CD8-positive, alpha-beta memory T cell (primary cell): ENCODE measurements around the gene NARF. TPM values are rescaled to one million over a fixed set of nuclear protein-coding genes. Genes with fewer than 3 reads are reported as not detected.

Source experiments
- CTCF ChIA-PET: fragments of 350-600 bp; sonication (Branson Sonifier 250); formaldehyde crosslinking; loops from one replicate; lab custom pipeline; 2021; ENCODE audit warnings: antibody characterized with exemption; lab: Charles Lee
- POLR2A ChIA-PET: fragments of 350-600 bp; sonication (Branson Sonifier 250); formaldehyde crosslinking; loops from one replicate; lab custom pipeline; 2021; ENCODE audit warnings: antibody characterized with exemption; lab: Charles Lee
- DNase-seq, 5 donors: peaks; one replicate each; pipeline versions ENCODE4 v3.0.0 to v3.0.0-alpha.2; 2020 to 2022; ENCODE audit warnings: mixed read lengths in 1 of 5
- H3K27ac ChIP-seq: one replicate; pipeline ENCODE4 v1.7.0; 2013; ENCODE audit warnings: low read depth, mild to moderate bottlenecking, low read length, moderate library complexity
- H3K27me3 ChIP-seq: 2 replicates; pipeline ENCODE4 v1.7.0; 2013; ENCODE audit warnings: low read length, mild to moderate bottlenecking; ENCODE audit not compliant: insufficient read depth, poor library complexity, severe bottlenecking
- H3K36me3 ChIP-seq: 2 replicates; pipeline ENCODE4 v1.7.0; 2013; ENCODE audit warnings: mild to moderate bottlenecking, low read length, moderate library complexity; ENCODE audit not compliant: insufficient read depth
- H3K4me1 ChIP-seq: 2 replicates; pipeline ENCODE4 v1.7.0; 2013; ENCODE audit warnings: mild to moderate bottlenecking, low read length, moderate library complexity; ENCODE audit not compliant: insufficient read depth
- H3K4me3 ChIP-seq: 2 replicates; pipeline ENCODE4 v1.7.0; 2013; ENCODE audit warnings: mild to moderate bottlenecking, low read length
- H3K9me3 ChIP-seq: 2 replicates; pipeline ENCODE4 v1.7.0; 2013; ENCODE audit warnings: mild to moderate bottlenecking, low read length
- H3K27ac Mint-ChIP-seq, 8 donors: one replicate each; pipeline ENCODE4 v1.8.0; 2020 to 2021; ENCODE audit warnings: mixed read lengths in 8 of 8, mild to moderate bottlenecking in 6 of 8, inconsistent platforms in 3 of 8, moderate library complexity in 3 of 8
- H3K27me3 Mint-ChIP-seq, 2 donors: one replicate each; pipeline ENCODE4 v1.8.0; 2020 to 2021; ENCODE audit warnings: mixed read lengths in 2 of 2, mild to moderate bottlenecking in 1 of 2, moderate library complexity in 1 of 2
- H3K36me3 Mint-ChIP-seq, 3 donors: one replicate each; pipeline ENCODE4 v1.8.0; 2020 to 2021; ENCODE audit warnings: mixed read lengths in 3 of 3, inconsistent platforms in 1 of 3, mild to moderate bottlenecking in 1 of 3
- H3K4me1 Mint-ChIP-seq, 3 donors: one replicate each; pipeline ENCODE4 v1.8.0; 2020 to 2021; ENCODE audit warnings: mixed read lengths in 3 of 3, inconsistent platforms in 1 of 3, mild to moderate bottlenecking in 1 of 3
- H3K4me3 Mint-ChIP-seq, 7 donors: one replicate each; pipeline ENCODE4 v1.8.0; 2020 to 2021; ENCODE audit warnings: mixed read lengths in 7 of 7, mild to moderate bottlenecking in 6 of 7, moderate library complexity in 4 of 7, inconsistent platforms in 2 of 7
- H3K9me3 Mint-ChIP-seq, 5 donors: one replicate each; pipeline ENCODE4 v1.8.0; 2020 to 2022; ENCODE audit warnings: mixed read lengths in 5 of 5, mild to moderate bottlenecking in 3 of 5, moderate library complexity in 2 of 5, inconsistent platforms in 1 of 5
- polyA plus RNA-seq: library from polyadenylated mRNA; unstranded; fragments of 300-500 nt; fragmentation: Illumina TruSeq; gene quantifications from one replicate; pipeline ENCODE4 v1.2.3, GENCODE V29; 2021
- total RNA-seq, 2 experiments: library from RNA; stranded (reverse); gene quantifications; one replicate each; pipeline ENCODE4 v1.2.3, GENCODE V29; 2021

The NARF gene
- total and polyA plus RNA-seq, 3 experiments from 2014 or later, result 62.2 to 95.3 (median 63.0) TPM

DNA sequence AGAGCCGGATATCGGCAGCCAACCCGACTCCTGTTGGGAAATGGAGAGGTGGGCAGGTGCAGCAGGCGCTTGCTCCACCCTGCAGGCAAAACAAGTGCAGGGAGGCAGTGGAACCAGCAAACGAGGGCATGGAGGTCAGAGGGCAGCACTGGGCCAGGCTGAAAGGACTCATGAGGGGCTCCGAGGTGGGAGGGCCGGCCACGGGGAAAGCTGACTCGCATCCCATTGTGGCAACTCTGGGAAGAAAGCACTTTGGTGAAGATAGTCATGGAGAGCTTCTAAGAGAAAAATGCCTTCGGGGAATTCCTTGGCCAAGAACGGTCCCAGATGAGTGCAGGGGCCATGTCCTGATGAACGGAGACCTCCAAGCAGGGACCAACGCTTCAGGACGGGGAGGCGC, 12.4 kb upstream of the NARF start:
- peaks cover 17% of the 10 kb centered on the region for H3K4me1 ChIP-seq
- no peaks in the 10 kb centered on the region for H3K27me3 ChIP-seq
- ChIA-PET CTCF (no interaction called here), POLR2A (no interaction called here)
- H3K27me3 Mint-ChIP-seq, result no peaks in the 10 kb centered on the region
- peak overlapping the region in 2 of 8 donors; percentile 76 to 79 for H3K27ac Mint-ChIP-seq
- no peaks in the 10 kb centered on the region for H3K9me3 ChIP-seq
- H3K4me3 Mint-ChIP-seq, result peak overlapping the region in 1 of 7 donors; percentile 32
- no peak for DNase-seq
- H3K27ac ChIP-seq, result no peak overlapping the region
- no peak overlapping the region for H3K4me3 ChIP-seq
- H3K36me3 ChIP-seq, result peaks cover 13% of the 10 kb centered on the region
- no peaks in the 10 kb centered on the region for H3K9me3 Mint-ChIP-seq
- peaks cover 18 to 43% (median 21%) of the 10 kb centered on the region in 3 donors for H3K4me1 Mint-ChIP-seq
- H3K36me3 Mint-ChIP-seq, result peaks cover 0 to 56% (median 0%) of the 10 kb centered on the region in 3 donors

DNA sequence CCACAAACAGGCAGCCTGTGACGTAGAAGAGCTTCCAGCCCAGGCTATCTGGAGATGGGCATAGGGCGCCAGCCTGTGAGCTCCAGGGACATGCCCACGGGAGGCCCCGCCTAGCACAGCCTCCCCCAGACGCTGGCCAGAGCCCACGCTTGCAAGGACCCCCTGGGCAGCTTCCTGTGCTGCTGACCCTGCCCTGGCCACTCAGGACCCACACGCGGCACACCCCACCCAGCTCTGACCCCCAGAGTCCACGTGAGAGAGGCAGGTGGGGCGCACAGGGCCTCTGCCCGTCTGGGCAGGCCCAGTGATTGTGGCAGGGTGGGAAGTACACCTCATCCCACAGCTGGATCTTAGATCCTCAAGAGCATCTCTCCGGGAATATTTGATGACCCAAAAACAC, 11.9 kb upstream of the NARF start:
- H3K27ac Mint-ChIP-seq, result peak overlapping the region in 5 of 8 donors; percentile 47 to 76 (median 60)

DNA sequence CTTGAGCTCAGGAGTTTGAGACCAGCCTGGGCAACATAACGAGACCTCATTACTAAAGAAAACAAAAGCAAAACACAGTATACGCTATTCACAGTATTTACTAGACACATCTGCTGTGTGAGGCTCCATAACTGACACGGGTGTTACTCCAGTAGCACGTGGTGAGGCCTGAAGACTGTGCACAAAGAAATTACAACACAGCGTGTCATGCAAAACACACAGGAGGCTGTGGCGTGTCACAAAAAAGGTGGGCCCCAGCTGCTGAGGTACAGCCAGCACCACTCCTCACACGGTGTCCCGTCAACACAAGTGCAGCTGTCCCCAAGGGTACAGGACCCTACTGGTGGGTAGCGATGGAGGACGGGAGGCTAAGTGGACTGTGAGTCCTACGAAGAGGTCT, 10.7 kb upstream of the NARF start:
- Histone ChIP-seq H3K27me3 (no peaks in the 10 kb centered on the region), H3K4me3 (no peak overlapping the region), H3K4me1 (peaks cover 29% of the 10 kb centered on the region), H3K36me3 (peaks cover 10% of the 10 kb centered on the region), H3K27ac (no peak overlapping the region), H3K9me3 (no peaks in the 10 kb centered on the region)
- Mint-ChIP-seq H3K27ac (peak overlapping the region; percentile 48 to 91 (median 84)), H3K4me3 (peak overlapping the region in 5 of 7 donors; percentile 13 to 70 (median 34)), H3K4me1 (peaks cover 29 to 48% (median 33%) of the 10 kb centered on the region in 3 donors), H3K9me3 (no peaks in the 10 kb centered on the region), H3K27me3 (no peaks in the 10 kb centered on the region), H3K36me3 (peaks cover 0 to 45% (median 0%) of the 10 kb centered on the region in 3 donors)
- CTCF ChIA-PET, result no interaction called here
- no peak for DNase-seq
- POLR2A ChIA-PET, result interaction anchor here (0.6 kb wide), 1 partner anchor 153 kb away, joined by 3 read pairs; no protein-coding TSS in a partner anchor

More for the DNA sequence above, 11.9 kb upstream of the NARF start:
- Mint-ChIP-seq H3K9me3 (no peaks in the 10 kb centered on the region), H3K27me3 (no peaks in the 10 kb centered on the region), H3K4me3 (peak overlapping the region in 2 of 7 donors; percentile 16 to 34), H3K36me3 (peaks cover 0 to 54% (median 0%) of the 10 kb centered on the region in 3 donors), H3K4me1 (peaks cover 23 to 48% (median 26%) of the 10 kb centered on the region in 3 donors)
- Histone ChIP-seq H3K4me1 (peaks cover 23% of the 10 kb centered on the region), H3K36me3 (peaks cover 13% of the 10 kb centered on the region), H3K4me3 (no peak overlapping the region), H3K27me3 (no peaks in the 10 kb centered on the region), H3K9me3 (no peaks in the 10 kb centered on the region), H3K27ac (no peak overlapping the region)
- ChIA-PET CTCF (no interaction called here), POLR2A (interaction anchor here (0.6 kb wide), 1 partner anchor 713 kb away, joined by 3 read pairs; no protein-coding TSS in a partner anchor)
- no peak for DNase-seq

DNA sequence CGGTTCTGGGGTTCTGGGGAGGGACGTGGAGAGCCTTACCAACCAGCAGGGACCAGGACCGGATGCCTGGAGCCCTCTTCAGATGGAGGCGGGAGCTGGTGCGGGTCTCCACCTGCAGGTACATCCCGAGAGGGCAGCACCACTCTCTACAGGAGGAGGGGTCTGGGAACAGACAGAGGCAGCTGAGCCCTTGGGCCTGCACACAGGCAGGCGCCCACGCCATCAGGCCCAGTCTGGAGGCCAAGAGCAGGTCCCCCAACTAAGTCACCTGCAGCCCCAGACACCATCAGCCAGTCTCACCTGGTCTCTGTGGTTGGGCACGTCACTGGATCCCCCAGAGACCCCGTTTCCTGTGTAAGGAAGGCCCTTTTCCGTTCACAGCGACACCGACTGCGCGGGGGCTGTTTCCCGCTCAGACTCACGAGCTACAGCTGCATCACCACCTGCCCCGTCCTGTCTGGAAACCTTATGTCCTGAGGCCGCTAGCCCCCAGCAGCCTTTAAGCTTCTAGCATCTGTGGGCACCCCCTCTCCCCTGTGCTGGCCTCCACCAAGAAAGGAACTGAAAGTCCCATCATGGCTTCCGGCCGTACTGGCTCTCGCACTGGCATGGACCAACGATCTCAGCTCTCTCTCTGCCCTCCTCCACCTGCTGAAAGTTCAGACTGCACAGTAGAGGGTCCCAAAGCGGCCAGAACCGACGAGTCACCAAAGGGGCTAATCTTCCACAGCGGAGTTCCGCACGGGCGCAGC, 9.2 kb upstream of the NARF start:
- H3K36me3 Mint-ChIP-seq, result peaks cover 0 to 35% (median 0%) of the 10 kb centered on the region in 3 donors
- peak; percentile 73 to 88 (median 84) for DNase-seq
- H3K27ac ChIP-seq, result peak overlapping the region; percentile 92
- peak overlapping the region; percentile 92 to 100 (median 98) for H3K27ac Mint-ChIP-seq
- H3K9me3 ChIP-seq, result no peaks in the 10 kb centered on the region
- no peaks in the 10 kb centered on the region for H3K27me3 Mint-ChIP-seq
- peak overlapping the region; percentile 90 to 99 (median 95) for H3K4me3 Mint-ChIP-seq
- peak overlapping the region; percentile 97 for H3K4me3 ChIP-seq
- no peaks in the 10 kb centered on the region for H3K9me3 Mint-ChIP-seq
- H3K4me1 Mint-ChIP-seq, result peaks cover 29 to 45% (median 33%) of the 10 kb centered on the region in 3 donors
- CTCF ChIA-PET, result interaction anchor here (1.0 to 1.4 kb wide), 3 partner anchors 9 to 102 kb away, joined by 3 to 5 read pairs (median 4); partner anchors contain the start of gene NARF
- H3K4me1 ChIP-seq, result peaks cover 29% of the 10 kb centered on the region
- POLR2A ChIA-PET, result interaction anchor here (0.6 to 1.6 kb wide), 4 partner anchors 9 to 70 kb away, joined by 3 to 15 read pairs (median 8); partner anchors contain the start of genes FOXK2 and NARF
- H3K27me3 ChIP-seq, result no peaks in the 10 kb centered on the region
- H3K36me3 ChIP-seq, result peaks cover 8% of the 10 kb centered on the region

DNA sequence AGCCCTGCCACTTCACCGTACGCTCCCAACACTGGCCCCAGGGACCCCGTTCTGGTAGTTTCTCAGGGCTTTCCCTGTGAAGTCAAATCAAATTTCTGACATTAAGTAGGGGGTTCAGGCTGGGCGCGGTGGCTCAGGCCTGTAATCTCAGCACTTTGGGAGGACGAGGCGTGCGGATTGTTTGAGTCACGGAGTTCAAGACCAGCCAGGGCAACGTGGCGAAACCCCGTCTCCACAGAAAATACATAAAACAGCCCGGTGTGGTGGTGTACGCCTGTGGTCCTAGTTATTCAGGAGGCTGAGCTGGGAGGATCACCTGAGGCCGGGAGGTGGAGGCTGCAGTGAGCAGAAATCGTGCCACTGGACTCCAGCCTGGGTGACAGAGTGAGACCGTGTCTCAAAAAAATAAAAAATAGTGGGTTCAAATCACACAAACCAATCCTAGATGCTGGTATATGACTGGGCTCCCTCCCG, 8.6 kb upstream of the NARF start:
- peak overlapping the region; percentile 92 to 100 (median 98) for H3K27ac Mint-ChIP-seq
- H3K27me3 Mint-ChIP-seq, result no peaks in the 10 kb centered on the region
- no peaks in the 10 kb centered on the region for H3K9me3 Mint-ChIP-seq
- POLR2A ChIA-PET, result interaction anchor here (1.2 to 1.6 kb wide), 3 partner anchors 8 to 70 kb away, joined by 3 to 15 read pairs (median 12); partner anchors contain the start of genes FOXK2 and NARF
- H3K4me1 ChIP-seq, result peaks cover 29% of the 10 kb centered on the region
- H3K27me3 ChIP-seq, result no peaks in the 10 kb centered on the region
- peaks cover 0 to 29% (median 0%) of the 10 kb centered on the region in 3 donors for H3K36me3 Mint-ChIP-seq
- peaks cover 8% of the 10 kb centered on the region for H3K36me3 ChIP-seq
- CTCF ChIA-PET, result interaction anchor here (1.0 to 1.4 kb wide), 3 partner anchors 8 to 101 kb away, joined by 3 to 5 read pairs (median 4); partner anchors contain the start of gene NARF
- peak overlapping the region; percentile 97 for H3K4me3 ChIP-seq
- peak overlapping the region; percentile 90 to 99 (median 95) for H3K4me3 Mint-ChIP-seq
- peak in 2 of 5 donors; percentile 13 to 47 for DNase-seq
- H3K27ac ChIP-seq, result peak overlapping the region; percentile 92
- no peaks in the 10 kb centered on the region for H3K9me3 ChIP-seq
- H3K4me1 Mint-ChIP-seq, result peaks cover 29 to 45% (median 33%) of the 10 kb centered on the region in 3 donors

DNA sequence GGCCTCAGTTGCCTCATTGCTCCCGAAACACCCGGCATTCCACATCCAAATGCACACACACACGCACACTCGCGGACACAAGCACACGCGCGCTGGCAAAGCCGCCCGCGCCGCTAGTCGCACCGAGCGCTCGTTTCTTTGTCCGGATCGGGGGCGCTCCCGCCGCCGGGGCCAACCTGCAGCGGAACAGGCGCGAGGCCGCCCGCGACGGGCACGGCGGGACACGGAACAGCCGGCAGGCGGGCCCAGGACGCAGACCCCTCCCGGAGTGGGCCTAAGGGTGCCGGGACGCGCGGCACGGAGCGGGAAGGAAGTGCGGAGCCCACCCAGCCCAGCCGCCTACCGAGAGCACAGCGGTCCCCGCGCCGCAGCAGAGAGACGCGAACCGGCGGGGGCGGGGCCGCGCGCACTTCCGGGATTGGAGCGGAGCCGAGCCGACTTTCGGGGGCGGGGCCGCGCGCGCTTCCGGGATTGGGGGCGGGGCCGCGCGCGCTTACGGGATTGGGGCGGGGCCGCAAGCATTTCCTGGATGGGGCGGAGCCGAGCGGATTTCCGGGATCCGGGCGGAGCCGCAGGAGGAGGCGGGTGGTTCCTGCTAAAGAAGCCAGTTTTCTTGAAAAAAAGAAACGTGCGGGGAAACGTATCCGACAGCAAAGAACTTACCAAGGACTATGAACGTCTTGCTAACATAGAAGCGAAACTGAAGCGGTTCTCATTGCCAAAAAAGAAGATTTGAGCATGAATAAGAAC, 8.0 kb upstream of the NARF start, which contains the start of gene CYBC1:
CYBC1 (minus strand) TSS at position 396 of the 750 bp plus-strand sequence. CDS start 1,498 bp downstream, outside the sequence.
- Histone ChIP-seq H3K4me1 (peaks cover 29% of the 10 kb centered on the region), H3K9me3 (no peaks in the 10 kb centered on the region), H3K36me3 (peaks cover 8% of the 10 kb centered on the region), H3K27me3 (no peaks in the 10 kb centered on the region), H3K4me3 (peak within 1 kb of the TSS; percentile 97), H3K27ac (peak within 1 kb of the TSS; percentile 92)
- H3K4me1 Mint-ChIP-seq, result peaks cover 29 to 45% (median 33%) of the 10 kb centered on the region in 3 donors
- H3K27me3 Mint-ChIP-seq, result no peaks in the 10 kb centered on the region
- peak; percentile 91 to 96 (median 94) for DNase-seq
- peak within 1 kb of the TSS; percentile 90 to 99 (median 95) for H3K4me3 Mint-ChIP-seq
- CTCF ChIA-PET, result interaction anchor here (1.4 kb wide), 1 partner anchor 32 kb away, joined by 5 read pairs; no protein-coding TSS in a partner anchor
- peak within 1 kb of the TSS; percentile 92 to 100 (median 98) for H3K27ac Mint-ChIP-seq
- no peaks in the 10 kb centered on the region for H3K9me3 Mint-ChIP-seq
- peaks cover 0 to 29% (median 0%) of the 10 kb centered on the region in 3 donors for H3K36me3 Mint-ChIP-seq
- POLR2A ChIA-PET, result interaction anchor here (1.6 kb wide), 1 partner anchor 7 kb away, joined by 15 read pairs; the partner anchor contains the start of gene NARF

DNA sequence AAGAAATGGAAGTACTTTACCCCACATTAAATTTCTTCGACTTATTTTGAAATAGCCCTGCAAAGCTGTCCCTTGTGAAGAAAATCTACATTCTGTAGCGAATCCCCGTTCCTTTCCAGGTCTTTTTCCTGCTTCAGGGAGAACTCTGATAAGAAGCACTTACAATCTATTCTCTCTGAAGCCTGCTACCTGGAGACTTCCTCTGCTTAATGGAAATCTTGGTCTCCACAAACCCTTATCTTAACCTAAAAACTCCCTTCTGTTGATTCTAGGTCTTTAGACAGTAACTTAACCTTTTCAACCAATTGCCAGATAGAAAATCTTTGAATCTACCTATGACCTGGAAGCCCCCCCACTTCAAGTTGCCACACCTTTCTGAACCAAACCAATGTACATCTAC, 6.4 kb upstream of the NARF start:
- H3K9me3 Mint-ChIP-seq, result no peaks in the 10 kb centered on the region
- DNase-seq, result no peak
- Histone ChIP-seq H3K4me3 (no peak overlapping the region), H3K27ac (no peak overlapping the region), H3K27me3 (no peaks in the 10 kb centered on the region), H3K4me1 (peaks cover 33% of the 10 kb centered on the region), H3K36me3 (no peaks in the 10 kb centered on the region), H3K9me3 (no peaks in the 10 kb centered on the region)
- H3K27ac Mint-ChIP-seq, result peak overlapping the region in 5 of 8 donors; percentile 6 to 98 (median 73)
- CTCF ChIA-PET, result no interaction called here
- H3K4me1 Mint-ChIP-seq, result peaks cover 32 to 38% (median 36%) of the 10 kb centered on the region in 3 donors
- H3K36me3 Mint-ChIP-seq, result peaks cover 0 to 17% (median 0%) of the 10 kb centered on the region in 3 donors
- POLR2A ChIA-PET, result interaction anchor here (0.6 to 0.7 kb wide), 2 partner anchors 11 to 597 kb away, joined by 3 to 5 read pairs; no protein-coding TSS in a partner anchor
- H3K27me3 Mint-ChIP-seq, result no peaks in the 10 kb centered on the region
- peak overlapping the region in 5 of 7 donors; percentile 34 to 88 (median 43) for H3K4me3 Mint-ChIP-seq
